GM15510 (cell line): ENCODE results near the gene TPM4.

Experiments used
- POLR2A ChIP-seq: IDR thresholded peaks from 3 replicates; pipeline ENCODE4 v1.6.1; 2011; ENCODE audit warnings: borderline replicate concordance; ENCODE audit not compliant: insufficient read length; ENCODE audit errors: extremely low read depth

The TPM4 gene

DNA sequence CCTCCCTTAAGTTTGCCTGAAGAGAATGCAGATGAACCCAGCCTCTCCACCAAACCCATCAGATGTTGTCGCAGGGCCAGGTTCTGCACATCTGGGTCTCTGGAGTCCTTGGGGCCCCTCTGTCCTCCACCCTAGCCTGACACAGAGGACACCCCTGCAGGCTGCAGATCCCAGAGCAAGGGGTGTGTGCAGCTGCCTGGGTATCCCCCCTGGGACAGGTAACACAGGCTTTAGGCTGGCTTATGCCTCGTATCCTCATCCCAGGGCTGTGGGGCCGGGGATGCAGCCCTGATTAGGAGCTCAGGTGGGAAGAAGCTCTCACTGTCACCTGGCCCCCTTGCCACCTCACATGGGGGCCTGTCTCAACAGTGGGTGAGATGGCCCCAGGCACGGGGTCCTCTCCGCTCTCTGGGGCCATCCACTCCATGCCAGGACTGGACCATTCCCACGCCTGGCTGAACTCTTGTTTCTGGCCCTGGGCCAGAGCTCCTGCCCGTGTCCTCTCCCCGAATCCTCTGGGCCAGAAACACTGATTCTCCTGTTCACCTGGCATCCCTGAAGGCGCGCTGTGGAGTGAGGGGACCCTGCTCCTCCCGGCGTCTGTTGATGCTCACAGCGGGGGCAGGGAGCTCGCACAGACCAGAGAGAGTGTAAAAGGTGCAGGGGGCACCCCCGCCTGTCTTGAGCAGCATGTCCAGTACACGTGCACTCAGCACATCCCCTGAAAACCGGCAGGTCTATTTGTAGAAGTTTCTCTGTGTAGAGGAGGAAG, 38.7 kb upstream of the TPM4 start:
- no peak for TF ChIP-seq POLR2A

DNA sequence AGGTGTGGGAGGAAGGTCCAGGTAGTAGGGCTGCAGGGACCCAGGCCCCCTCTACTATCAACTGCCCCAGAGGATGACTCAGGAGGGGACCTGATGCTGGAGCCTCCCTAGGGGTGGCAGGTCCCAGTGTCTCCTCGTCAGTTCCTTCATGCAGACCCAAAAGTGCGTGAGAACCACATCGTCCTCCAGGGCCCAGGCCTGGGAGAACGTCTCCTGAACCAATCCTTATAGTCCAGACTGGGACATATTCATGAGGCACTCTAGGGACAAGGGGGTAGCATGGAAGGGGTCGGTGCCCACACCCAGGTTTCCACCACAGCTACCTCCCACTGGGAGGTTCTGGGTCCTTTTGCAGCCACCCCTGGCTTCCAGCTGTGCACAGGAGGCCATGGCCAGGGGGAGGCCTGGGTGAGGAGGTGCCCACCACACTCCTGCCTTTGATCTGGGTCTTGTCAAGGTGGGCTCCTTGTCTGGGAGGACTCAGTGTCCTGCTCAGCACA, 38.0 kb upstream of the TPM4 start:
- TF ChIP-seq POLR2A = no peak

- TF ChIP-seq POLR2A = no peak
Observed at GRCh38 chr19:16039081-16039480, 37.2 kb upstream of the TPM4 start.

DNA sequence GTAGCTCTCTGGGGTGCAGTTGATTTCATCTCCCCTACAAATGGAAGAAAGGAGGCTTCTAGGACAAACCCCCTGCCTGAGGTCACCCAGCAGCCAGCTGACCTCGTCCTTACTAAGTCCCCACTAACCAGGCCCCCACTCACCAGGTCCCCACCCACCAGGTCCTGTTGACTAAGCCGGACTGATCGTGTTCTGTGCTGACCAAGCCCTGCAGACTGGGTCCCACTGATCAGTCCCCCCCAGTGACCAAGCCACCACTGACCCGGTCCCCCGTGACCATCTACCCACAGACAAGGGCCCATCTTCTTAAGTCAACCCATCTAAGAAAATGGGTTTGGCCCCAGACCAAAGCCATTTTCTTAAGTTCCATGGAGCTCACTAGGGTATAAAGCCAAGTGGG, 36.8 kb upstream of the TPM4 start:
- TF ChIP-seq POLR2A = no peak

- no peak for TF ChIP-seq POLR2A
Observed at GRCh38 chr19:16040642-16041041, 35.7 kb upstream of the TPM4 start.

DNA sequence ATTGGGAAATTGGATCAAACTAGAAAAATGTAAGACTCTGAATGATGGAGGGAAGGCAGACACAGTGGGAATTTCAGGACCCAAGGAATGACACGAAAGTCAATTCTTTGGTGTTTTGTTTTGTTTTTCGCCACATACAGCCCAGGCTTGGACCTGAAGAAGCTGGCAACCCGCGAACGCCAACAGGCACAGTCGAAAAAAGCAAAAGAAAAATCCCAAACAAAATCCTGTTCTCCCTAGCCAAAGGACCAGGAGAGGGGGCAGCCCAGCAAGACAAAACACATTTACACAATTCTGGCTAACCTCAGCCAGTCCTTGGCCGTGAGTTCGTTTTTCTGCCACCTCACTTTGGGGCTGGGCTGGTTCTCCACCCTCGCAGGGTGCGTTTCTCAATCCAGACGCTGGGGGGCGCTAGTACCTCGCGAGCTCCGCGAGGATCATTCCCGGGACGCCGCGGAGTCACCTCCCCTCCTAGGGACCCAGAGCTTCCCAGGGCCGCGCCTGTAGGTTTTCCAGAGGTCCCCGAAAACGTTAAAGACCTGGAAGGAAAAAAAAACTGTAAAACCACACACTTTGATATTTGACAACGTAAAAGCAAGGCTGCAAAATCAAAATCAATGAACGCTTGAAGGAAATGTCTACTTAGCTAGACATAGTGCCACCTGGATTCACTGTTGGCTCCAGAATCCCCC, 34.9 kb upstream of the TPM4 start:
- no peak for TF ChIP-seq POLR2A

DNA sequence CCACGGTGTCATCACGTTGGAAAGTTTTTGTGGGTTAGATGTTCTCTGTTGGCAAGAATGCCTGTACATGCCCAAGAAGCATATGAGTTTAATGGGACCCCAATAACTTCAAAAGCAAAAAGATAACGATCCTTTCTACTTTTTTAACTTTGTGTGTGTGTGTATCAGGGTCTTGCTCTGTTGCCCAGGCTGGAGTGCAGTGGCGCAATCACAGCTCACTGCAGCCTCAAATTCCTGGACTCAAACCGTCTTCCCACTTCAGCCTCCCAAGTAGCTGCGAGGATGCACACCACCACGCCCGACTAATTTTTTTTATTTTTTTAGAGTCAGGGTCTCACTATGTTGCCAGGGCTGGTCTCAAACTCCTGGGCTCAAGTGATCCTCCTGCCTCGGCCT, 34.3 kb upstream of the TPM4 start:
- TF ChIP-seq POLR2A = no peak

GRCh38 chr19:16042533-16043085, 33.7 kb upstream of the TPM4 start:
- no peak for TF ChIP-seq POLR2A

DNA sequence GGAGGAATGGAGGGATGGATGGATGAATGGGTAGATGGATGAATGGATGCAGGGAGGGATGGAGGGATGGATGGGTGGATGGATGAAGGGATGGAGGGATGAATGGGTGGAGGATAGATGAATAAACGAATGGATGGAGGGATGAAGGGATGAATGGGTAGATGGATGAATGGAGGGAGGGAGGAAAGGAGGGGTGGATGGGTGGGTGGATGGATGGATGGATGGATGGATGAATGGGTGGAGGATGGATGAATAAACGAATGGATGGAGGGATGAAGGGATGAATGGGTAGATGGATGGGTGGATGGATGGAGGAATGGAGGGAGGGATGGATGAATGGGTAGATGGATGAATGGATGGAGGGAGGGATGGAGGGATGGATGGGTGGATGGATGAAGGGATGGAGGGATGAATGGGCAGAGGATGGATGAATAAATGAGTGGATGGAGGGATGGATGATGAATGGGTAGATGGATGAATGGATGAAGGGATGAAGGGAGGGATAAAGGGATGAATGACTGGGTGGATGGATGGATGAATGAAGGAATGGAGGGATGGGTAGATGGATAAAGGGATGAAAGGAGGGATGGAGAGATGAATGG, 33.0 kb upstream of the TPM4 start:
- TF ChIP-seq POLR2A = no peak

- no peak for TF ChIP-seq POLR2A
Observed at GRCh38 chr19:16044746-16045145, 31.5 kb upstream of the TPM4 start.

GRCh38 chr19:16045171-16045570, 31.1 kb upstream of the TPM4 start:
- no peak for TF ChIP-seq POLR2A

DNA sequence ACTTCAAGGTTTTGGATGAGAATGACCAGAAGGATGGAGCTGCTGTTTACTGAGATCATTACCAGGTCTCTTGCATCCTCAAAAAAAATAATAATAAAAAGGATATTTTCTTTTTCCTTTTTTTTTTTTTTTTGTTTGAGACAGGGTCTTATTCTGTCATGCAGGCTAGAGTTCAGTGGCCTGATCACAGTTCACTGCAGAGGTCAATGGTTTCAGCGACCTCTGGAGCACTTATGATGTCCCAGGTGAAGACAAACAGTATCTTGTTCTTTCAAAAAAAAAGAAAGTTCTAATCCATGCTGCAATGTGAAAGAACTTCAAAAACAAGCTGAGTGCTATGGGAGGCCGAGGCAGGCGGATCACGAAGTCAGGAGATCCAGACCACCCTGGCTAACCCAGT, 30.4 kb upstream of the TPM4 start:
- no peak for TF ChIP-seq POLR2A

GRCh38 chr19:16048583-16048982, 27.7 kb upstream of the TPM4 start:
- no peak for TF ChIP-seq POLR2A

DNA sequence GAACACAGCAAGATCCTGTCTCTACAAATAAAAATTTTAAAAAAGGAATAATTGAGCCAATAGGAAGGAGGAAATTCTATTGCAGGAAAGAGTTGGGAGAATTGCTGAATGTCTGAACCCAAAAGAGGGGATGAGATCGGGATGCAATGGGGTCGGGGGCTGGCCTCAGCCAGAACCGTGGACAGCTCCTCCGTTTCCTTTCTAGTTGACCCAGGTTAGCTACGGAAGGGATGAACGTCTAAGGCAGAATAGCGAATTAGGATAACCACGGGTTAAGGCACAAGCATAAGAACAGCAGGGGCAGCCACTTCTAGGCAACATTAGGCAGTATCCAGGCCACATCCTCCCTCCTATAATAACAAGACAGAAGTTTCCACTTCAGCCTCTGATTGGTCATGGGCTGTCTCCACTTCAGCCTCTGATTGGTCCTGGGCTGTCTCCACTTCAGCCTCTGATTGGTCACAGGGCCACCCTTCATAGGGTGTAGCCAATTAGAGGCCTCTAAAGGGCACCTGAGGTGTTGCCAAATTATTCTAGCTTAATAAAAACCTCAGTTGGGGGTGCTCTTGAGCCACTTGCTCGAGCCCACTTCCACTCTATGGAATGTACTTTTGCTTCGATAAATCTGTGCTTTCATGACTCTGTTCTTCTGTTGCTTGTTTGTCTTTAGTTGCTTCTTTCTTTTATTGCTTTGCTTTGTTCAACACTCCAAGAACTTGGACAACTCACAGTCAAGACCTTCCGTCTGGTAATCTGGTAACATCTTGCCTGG, 24.9 kb upstream of the TPM4 start:
- no peak for TF ChIP-seq POLR2A

GRCh38 chr19:16052353-16052752, 23.9 kb upstream of the TPM4 start:
- TF ChIP-seq POLR2A = no peak
